Measurements from ENCODE around the gene SIRPA. TPM values are rescaled to one million over a fixed set of nuclear protein-coding genes. Genes with fewer than 3 reads are reported as not detected.

Gene SIRPA
- total and polyA plus RNA-seq, 5 experiments from 2014 or later: 0.04 to 0.86 (median 0.82) TPM; not detected in 2

DNA sequence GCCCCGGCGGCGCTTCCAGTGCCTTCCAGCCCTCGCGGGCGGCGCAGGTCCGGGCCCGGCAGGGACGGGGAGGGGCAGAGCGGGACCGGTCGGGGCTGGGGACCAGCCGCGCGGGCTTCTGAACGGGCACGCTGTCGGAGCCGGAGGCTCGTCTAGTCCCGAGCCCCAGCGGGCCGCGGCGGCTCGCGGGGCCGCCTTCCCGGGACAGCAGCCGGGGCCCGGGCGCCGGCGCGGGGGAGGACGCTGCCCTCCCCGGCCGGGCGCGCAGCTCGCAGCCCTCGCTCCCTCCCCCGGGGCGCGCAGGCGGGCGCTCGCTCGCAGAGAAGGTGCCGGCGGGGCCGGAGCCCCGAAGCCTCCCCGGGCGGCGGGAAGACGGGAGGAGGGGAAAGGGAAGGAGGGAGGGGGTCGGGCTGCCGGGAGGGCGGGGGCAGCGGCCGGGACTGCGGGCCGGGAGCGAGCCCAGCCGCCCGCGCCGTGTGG lies 696 bp upstream of the SIRPA start:
- POLR2A ChIA-PET: no interaction called here
- peak overlapping the region in 3 of 10 donors; percentile 4 to 82 (median 41) for H3K4me3 Mint-ChIP-seq
- peaks cover 3 to 34% (median 13%) of the 10 kb centered on the region in 4 donors for H3K4me1 Mint-ChIP-seq
- DNase-seq (peak in 3 of 10 donors; percentile 3 to 23 (median 7)), ATAC-seq (peak; percentile 67 to 73)
- H3K27me3 Mint-ChIP-seq: peaks cover 42 to 95% (median 61%) of the 10 kb centered on the region in 5 donors
- no peaks in the 10 kb centered on the region for H3K36me3 Mint-ChIP-seq
- no peak overlapping the region for H3K27ac Mint-ChIP-seq
- H3K9me3 Mint-ChIP-seq: no peaks in the 10 kb centered on the region

DNA sequence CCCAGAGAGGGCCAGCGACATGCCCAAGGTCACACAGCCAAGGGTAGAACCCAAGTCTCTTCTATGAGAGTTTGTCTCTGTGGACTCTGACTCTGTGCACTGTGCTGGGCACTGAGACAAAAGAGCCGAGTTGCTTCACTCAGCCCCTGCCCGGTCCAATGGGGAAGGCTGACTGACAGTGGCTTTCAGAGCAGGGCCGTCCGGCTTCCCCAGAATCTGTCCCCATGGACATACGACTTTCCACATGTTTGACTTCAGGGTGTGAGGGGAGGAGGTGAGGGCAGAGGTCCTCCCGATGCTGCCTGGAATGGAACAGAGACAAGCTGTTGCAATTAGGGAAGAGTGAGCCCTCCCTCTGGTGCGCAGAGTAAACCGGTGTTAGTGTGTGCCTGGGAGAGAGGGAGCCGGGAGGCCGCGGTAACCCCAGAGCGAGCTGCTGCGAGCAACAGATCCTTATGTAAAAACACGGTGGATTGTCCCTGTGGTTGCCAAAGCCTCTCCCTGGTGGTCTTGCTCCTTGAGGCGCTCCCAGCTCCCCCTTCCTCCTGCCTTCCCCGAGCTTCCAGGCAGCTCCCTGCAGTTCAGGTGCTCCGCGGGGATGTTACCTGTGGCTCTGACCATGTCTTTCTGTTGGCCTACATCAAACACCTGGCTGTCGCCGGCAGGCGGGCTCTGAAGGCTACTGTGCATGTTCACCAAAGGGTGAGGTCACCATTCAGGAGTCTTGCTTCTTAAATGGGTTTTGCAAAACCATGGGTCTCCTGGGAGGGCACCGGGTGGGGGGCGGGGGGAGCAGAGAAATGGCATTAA lies 672 bp downstream of the SIRPA start:
- peak overlapping the region in 1 of 10 donors; percentile 20 for H3K27ac Mint-ChIP-seq

DNA sequence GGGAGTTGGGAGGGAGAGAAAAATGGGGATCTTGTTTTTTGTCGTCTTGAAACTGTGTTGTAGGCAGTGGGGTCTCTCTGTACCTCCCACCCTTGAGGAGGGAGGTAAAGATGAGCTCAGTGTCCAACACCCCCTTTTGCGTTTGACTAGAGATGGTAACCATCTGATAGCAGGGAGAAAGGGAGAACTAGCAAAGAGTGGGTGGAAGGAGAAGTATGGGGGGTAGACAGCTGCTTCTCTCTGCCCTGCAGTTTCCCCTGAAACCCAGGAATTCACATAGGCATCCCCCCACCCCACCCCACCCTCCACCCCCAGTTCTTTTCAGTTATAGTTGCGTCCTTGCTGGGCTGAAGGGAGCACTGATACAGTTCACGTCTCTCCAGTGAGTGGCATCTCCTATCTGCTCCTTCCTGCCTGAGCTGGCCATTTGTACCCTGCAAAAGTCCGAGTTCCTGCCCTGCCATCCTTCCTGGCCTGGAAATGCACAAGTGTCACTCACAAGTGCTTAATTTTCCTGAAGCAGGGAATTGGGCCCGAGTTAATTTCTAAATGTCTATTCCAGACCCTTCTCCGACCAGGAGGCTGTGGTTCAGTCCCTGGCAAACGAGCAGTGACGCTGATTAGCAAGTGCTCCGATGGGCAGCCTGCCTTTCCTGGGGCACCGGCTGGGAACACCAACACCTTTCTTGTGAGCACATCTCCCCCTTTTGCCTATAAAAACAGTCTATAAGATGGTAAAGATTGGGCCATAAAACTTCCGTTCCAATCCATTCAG lies 1.5 kb downstream of the SIRPA start:
- H3K4me3 Mint-ChIP-seq: peak overlapping the region in 8 of 10 donors; percentile 8 to 82 (median 58)
- peaks cover 3 to 34% (median 13%) of the 10 kb centered on the region in 4 donors for H3K4me1 Mint-ChIP-seq
- POLR2A ChIA-PET: no interaction called here

More for the DNA sequence above, 672 bp downstream of the SIRPA start:
- peak overlapping the region; percentile 43 to 82 (median 67) for H3K4me3 Mint-ChIP-seq
- ATAC-seq: no peak
- DNase-seq: no peak
- POLR2A ChIA-PET: no interaction called here
- peaks cover 42 to 85% (median 59%) of the 10 kb centered on the region in 5 donors for H3K27me3 Mint-ChIP-seq
- H3K36me3 Mint-ChIP-seq: no peaks in the 10 kb centered on the region
- peaks cover 3 to 34% (median 13%) of the 10 kb centered on the region in 4 donors for H3K4me1 Mint-ChIP-seq
- H3K9me3 Mint-ChIP-seq: no peaks in the 10 kb centered on the region

DNA sequence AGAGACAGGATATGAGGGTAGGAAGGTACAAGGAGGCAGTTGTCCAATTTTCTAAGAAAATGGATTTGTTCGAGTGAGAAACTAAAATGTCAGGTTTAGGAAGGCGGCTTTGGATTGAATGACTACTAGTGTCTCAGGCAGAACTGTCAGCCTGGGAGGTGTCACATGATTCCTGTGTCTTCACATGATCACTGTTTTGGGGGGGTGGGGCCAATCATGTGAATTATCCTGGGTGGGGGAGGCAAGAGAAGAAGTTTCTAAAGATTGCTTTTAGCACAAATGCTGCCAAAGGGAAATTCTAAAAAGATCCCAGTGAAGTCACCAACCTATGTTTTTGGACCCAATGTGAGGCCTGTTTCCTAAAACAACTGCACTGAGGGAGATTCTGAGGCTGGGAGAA lies 2.3 kb downstream of the SIRPA start:
- Mint-ChIP-seq H3K4me3 (no peak overlapping the region), H3K27me3 (peaks cover 32 to 84% (median 54%) of the 10 kb centered on the region in 5 donors), H3K36me3 (no peaks in the 10 kb centered on the region), H3K27ac (no peak overlapping the region), H3K4me1 (peaks cover 3 to 34% (median 13%) of the 10 kb centered on the region in 4 donors), H3K9me3 (no peaks in the 10 kb centered on the region)
- DNase-seq (no peak), ATAC-seq (no peak)
- POLR2A ChIA-PET: no interaction called here

More for the DNA sequence above, 1.5 kb downstream of the SIRPA start:
- Mint-ChIP-seq H3K36me3 (no peaks in the 10 kb centered on the region), H3K27ac (no peak overlapping the region), H3K9me3 (no peaks in the 10 kb centered on the region), H3K27me3 (peaks cover 37 to 84% (median 55%) of the 10 kb centered on the region in 5 donors)
- DNase-seq (no peak), ATAC-seq (no peak)

DNA sequence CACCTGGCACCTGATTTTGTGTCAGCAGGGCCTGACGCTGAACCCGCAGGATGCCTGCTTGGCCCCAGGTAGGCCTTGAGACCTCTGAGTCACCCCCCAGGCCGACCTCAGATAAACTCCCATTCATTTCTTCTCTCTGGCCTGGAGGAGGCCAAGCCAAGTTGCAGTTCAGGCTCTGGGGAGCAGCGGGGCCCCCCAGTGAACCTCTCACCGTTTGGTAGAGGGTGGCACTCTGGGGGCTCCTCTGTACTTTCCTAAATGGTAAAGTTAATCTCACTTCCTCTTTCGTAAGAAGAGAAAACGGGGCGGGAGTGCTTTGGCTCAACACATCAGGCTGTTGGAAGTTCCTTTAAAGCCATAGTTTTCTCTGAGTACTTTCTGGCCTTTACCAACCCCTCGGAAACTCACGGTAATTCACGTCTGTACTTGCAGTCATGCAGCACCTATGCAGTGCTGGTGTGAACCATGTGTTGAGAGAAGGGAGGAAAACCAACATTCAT lies 2.8 kb downstream of the SIRPA start:
- peak overlapping the region in 2 of 10 donors; percentile 16 to 45 for H3K4me3 Mint-ChIP-seq
- peaks cover 3 to 34% (median 13%) of the 10 kb centered on the region in 4 donors for H3K4me1 Mint-ChIP-seq
- POLR2A ChIA-PET: no interaction called here
- H3K27me3 Mint-ChIP-seq: peaks cover 27 to 84% (median 49%) of the 10 kb centered on the region in 5 donors
- DNase-seq (no peak), ATAC-seq (no peak)
- H3K9me3 Mint-ChIP-seq: no peaks in the 10 kb centered on the region
- no peaks in the 10 kb centered on the region for H3K36me3 Mint-ChIP-seq
- no peak overlapping the region for H3K27ac Mint-ChIP-seq

DNA sequence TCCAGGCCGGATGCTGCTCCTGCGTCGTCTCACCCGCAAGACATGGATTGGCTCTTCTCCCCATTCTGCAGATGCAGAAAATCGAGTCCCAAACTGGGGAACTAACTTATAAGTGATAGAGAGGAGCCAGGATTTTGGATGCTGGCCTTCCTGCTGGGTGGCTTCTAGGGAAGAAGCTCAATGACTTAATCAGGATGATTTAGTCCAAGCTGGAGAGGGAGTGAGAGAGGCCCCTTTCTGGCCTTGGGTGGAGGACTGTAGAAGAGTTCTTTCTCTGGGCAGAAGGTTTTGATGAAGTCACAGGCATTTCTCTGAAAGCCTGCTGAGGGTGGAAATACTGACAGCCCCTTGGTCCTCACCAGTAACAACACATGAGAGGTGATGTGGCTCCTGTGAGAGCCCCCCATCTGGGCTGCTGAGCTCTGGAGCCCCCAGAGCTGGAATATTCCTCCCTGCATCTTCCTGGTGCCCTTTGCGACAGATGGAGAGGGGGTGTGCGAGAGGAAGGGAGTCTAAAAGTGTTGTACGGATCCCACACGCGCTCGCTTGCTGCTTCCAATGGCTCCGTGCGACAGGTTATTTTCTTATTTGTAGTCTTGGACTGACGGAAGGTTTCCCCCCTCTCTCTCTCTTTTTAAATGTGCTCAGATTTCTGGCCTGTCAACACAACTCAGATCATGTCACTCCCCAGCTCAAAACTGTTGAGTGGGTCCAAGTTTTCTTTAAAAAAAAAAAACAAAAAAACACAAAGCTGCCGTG lies 3.5 kb downstream of the SIRPA start:
- Mint-ChIP-seq H3K27me3 (peaks cover 29 to 84% (median 46%) of the 10 kb centered on the region in 5 donors), H3K36me3 (no peaks in the 10 kb centered on the region), H3K4me3 (no peak overlapping the region), H3K9me3 (no peaks in the 10 kb centered on the region), H3K27ac (peak overlapping the region in 1 of 10 donors; percentile 70), H3K4me1 (peaks cover 3 to 33% (median 13%) of the 10 kb centered on the region in 4 donors)
- DNase-seq (no peak), ATAC-seq (no peak)
- POLR2A ChIA-PET: no interaction called here

DNA sequence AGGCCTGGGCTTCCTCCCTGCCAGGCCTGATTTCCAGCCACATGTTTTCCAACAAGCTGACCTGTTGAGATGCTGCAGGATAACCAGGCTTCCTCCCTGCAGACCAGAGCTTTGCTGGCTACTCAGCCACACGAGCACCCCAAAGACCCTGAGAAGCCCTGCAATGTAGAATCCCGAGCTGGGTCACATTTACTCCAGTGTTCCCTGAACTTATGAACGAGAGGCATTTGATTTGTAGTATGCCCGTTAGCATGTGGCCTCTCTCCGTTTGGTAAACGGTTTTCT lies 4.0 kb downstream of the SIRPA start:
- Mint-ChIP-seq H3K27me3 (peaks cover 29 to 83% (median 42%) of the 10 kb centered on the region in 5 donors), H3K36me3 (no peaks in the 10 kb centered on the region), H3K4me1 (peaks cover 3 to 31% (median 10%) of the 10 kb centered on the region in 4 donors), H3K9me3 (no peaks in the 10 kb centered on the region), H3K4me3 (no peak overlapping the region), H3K27ac (no peak overlapping the region)
- DNase-seq (no peak), ATAC-seq (no peak)
- POLR2A ChIA-PET: no interaction called here

DNA sequence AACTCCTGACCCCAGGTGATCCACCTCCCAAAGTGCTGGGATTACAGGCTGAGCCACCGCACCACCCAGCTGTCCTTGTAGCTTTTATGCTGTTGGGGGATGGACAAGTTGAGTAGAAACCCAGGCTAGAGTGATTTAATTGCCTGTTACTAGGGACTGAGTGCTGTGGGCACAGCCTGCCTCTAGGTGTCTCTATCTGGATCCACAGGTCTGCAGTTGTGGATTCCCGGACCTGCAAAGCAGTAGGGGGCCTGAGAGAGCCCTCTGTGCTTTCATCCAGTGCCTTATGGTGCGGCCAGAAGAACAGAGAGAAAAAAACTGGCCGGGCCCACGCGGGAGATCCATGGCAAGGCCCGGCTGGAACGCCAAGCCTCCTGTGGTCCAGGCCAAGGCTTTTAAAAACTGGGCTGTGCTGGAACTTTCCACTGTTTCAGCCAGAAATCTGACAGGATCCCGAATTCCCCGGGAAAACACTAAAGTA lies 5.2 kb downstream of the SIRPA start:
- POLR2A ChIA-PET: no interaction called here

DNA sequence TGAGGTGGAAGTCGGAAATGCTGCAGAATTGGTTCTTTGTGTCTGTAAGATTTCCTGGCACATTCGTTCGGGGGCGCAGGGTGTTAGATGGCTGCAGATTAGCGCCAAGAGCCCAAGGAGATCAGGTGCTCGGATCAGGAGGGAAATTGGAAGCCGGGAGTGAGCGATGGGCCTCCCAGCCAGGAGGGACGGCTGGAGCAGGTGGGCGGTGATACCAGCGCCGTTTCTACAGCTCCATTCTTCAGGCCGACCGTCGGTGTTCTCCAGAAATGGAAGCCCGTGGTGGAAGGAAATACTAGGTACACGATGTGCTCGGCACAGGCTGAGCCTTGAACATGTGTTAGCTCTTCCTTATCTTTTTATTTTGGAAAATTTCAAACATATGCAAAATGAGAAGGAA lies 6.5 kb downstream of the SIRPA start:
- Mint-ChIP-seq H3K9me3 (no peaks in the 10 kb centered on the region), H3K36me3 (no peaks in the 10 kb centered on the region)

More for the DNA sequence above, 5.2 kb downstream of the SIRPA start:
- Mint-ChIP-seq H3K4me1 (peaks cover 3 to 31% (median 6%) of the 10 kb centered on the region in 4 donors), H3K27me3 (peaks cover 29 to 73% (median 42%) of the 10 kb centered on the region in 5 donors), H3K9me3 (no peaks in the 10 kb centered on the region), H3K4me3 (no peak overlapping the region), H3K36me3 (no peaks in the 10 kb centered on the region), H3K27ac (no peak overlapping the region)
- ATAC-seq (no peak), DNase-seq (no peak)

DNA sequence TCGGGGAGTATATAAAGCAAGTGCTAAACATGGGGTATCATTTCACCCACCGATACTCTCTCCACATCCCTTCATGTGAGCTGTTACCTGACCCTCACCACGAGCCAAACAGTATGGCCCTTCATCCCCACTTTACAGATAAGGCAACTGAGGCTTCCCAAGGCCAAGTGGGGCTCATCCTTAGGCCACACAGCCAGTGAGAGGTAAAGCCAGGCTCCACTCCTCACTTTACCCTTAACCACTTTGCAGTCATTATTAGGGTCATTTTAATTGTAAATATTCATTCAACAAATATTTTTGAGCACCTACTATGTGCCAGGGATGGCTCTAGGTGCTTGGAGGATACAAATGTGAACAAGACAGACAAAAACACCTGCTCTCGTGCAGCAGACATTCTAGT lies 7.0 kb downstream of the SIRPA start:
- no peak overlapping the region for H3K4me3 Mint-ChIP-seq
- no peak for ATAC-seq
- H3K4me1 Mint-ChIP-seq: peaks cover 0 to 15% (median under 1%) of the 10 kb centered on the region in 4 donors
- no peak overlapping the region for H3K27ac Mint-ChIP-seq
- peaks cover 20 to 62% (median 29%) of the 10 kb centered on the region in 5 donors for H3K27me3 Mint-ChIP-seq
- DNase-seq: no peak
- no peaks in the 10 kb centered on the region for H3K9me3 Mint-ChIP-seq
- no peaks in the 10 kb centered on the region for H3K36me3 Mint-ChIP-seq
- POLR2A ChIA-PET: interaction anchor here (0.7 kb wide), 1 partner anchor 59 kb away, joined by 3 read pairs; no protein-coding TSS in a partner anchor

More for the DNA sequence above, 6.5 kb downstream of the SIRPA start:
- DNase-seq (no peak), ATAC-seq (no peak)
- peaks cover 0 to 20% (median under 1%) of the 10 kb centered on the region in 4 donors for H3K4me1 Mint-ChIP-seq
- no peak overlapping the region for H3K4me3 Mint-ChIP-seq
- POLR2A ChIA-PET: interaction anchor here (0.7 kb wide), 1 partner anchor 58 kb away, joined by 3 read pairs; no protein-coding TSS in a partner anchor
- H3K27me3 Mint-ChIP-seq: peaks cover 24 to 67% (median 31%) of the 10 kb centered on the region in 5 donors
- peak overlapping the region in 1 of 10 donors; percentile 1 for H3K27ac Mint-ChIP-seq

DNA sequence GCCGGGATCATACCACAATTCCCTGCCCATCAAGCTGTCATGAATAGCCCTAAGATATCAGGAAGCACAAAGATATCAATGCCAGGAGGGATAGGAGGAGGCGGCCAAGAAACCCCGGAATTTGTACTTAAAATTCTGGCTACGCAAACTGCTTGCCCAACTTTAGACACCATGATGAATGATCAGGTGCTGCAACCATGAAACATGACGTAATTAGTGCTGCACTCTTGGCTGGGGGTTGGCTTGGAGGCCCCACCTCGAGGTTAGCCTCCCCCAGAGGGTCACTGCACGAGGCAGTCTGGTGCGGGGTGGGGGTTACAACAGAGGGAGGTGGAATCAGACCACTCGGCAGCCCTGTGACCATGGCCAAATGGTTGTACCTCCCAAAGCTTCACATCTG lies 8.9 kb downstream of the SIRPA start:
- Mint-ChIP-seq H3K4me1 (peaks cover 0 to 3% (median 0%) of the 10 kb centered on the region in 4 donors), H3K27ac (no peak overlapping the region), H3K9me3 (no peaks in the 10 kb centered on the region), H3K4me3 (no peak overlapping the region), H3K36me3 (no peaks in the 10 kb centered on the region), H3K27me3 (peaks cover 16 to 60% (median 26%) of the 10 kb centered on the region in 5 donors)
- no peak for DNase-seq
- POLR2A ChIA-PET: no interaction called here
- no peak for ATAC-seq

DNA sequence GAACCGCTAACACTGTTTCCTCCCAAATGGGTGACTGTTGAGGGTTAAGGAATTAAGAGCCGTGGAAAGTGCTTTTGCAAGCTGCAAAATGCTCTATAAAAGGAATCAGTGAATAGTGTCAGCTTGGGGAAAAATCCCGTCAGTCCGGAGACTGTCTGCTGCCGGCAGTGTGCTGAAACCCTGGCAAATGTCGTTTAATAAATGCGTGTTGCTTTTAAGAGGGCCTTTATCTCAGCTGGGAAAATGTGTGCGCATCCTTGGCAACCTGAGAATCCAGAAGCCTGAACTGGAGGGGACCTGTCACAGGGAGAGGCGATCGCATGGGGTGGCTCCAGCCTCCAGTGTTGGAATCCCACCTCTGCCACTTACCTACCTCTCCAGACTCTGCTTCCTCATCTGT lies 9.8 kb downstream of the SIRPA start:
- no peaks in the 10 kb centered on the region for H3K9me3 Mint-ChIP-seq
- no peak for ATAC-seq
- no peak overlapping the region for H3K27ac Mint-ChIP-seq
- POLR2A ChIA-PET: no interaction called here
- peaks cover 11 to 52% (median 21%) of the 10 kb centered on the region in 5 donors for H3K27me3 Mint-ChIP-seq
- DNase-seq: no peak
- peaks cover 0 to 1% (median 0%) of the 10 kb centered on the region in 4 donors for H3K4me1 Mint-ChIP-seq
- no peak overlapping the region for H3K4me3 Mint-ChIP-seq
- no peaks in the 10 kb centered on the region for H3K36me3 Mint-ChIP-seq
